HG02840 (cell line): ENCODE measurements around the gene ST6GALNAC6.

Experiments
- ATAC-seq: cut with Tn5 transposase; IDR thresholded peaks from one replicate; pipeline ENCODE4 v1.9.1; 2021; ENCODE audit warnings: mild to moderate bottlenecking, moderate library complexity, moderate number of reproducible peaks; ENCODE audit not compliant: unreplicated experiment, low FRiP score

ST6GALNAC6 gene

DNA sequence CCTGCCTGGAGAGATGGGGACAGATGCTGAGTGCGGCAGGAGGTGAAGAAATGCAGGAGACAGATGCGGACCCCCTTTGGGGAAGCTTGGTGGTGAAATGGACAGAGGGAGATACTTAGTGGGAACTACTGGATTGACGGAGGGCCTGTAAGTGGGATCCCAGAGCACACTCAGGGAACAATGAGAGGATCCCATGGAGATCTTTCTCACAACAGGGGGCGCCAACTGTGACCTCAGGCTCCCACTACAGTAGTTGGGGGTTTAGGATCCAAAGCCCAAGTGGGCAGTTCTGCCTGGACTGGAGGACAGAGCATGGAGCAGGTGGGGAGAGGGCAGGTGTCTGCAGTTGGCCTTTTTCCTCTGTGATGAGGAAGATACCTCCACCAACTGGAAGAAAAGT is 34.8 kb upstream of the ST6GALNAC6 start:
- no peak for ATAC-seq

DNA sequence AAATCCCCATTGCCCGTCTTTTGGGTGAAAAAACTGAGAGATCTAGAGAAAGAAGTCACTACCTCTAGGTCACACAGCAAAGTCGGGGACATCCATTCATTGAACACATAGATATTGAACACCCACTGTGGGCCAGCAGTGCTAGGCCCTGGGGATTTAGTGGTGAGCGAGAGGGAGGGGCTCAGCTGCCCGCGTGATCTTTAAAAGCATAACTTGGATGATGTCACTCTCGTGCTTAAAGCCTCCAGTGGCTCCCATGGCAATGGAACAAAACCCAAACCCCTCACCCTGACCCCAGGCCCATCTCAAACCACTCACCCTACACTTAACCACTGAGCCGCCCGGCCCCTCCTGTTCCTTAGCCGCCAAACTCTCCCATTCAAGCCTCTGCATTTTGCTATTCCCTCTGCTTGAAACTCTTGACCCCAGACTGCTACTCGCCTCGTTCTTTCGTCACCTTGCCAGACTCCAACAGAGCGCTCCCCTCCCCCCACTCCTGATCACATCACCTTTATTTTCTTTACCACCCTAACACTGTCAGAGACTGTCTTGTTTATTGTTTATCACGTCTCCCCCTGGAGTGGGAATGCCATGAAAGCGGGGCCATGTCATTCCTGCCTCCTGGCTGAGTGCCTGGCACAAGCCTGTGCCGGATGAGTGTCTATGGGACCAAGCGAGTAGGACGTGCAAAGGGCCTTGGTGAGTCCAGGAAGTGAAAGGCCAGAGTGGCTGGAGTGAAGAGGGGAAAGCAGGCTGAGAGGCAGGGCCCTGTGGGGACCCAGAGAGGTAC is 31.9 kb upstream of the ST6GALNAC6 start:
- ATAC-seq, result no peak

DNA sequence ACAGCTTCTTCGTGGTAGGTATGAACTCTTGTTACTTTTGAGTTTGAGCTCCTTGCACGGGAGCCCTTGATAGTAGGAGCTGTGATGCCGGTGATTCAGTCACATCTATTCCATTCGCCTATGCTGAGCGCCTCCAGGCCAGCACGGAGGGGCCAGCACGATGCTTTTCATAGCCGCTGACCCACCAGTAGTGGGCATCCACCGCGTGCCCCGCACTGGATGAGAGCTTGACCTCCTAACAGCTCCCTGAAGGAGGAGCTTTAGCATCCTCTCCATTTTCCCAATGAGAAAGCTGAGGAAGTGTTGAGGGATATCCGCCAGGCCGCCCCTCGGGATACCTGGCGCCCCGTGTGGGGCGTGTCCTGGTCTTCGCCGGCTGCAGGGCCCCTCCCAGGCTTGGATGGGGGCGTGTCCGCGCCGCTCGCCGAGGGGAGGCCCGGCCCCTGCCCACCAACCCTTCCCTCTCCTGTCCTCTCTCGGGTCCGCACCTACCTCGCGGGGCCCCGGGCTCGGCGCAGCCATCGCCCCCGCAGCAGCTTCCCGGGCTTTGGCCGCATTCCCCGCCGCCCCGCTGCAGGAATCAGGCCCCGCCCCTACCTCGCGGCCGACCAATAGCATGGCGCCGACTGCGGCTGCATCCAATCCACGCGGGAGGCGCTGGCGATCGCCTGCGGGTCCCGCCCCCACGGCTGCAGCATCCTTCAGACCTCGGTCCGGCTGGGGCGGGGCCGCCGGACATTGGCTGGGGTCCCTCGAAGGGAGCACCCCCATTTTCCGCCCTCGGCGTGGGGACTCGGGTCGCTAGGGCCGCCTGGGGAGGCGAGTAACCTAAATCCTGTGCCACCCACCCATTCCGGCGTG is 31.1 kb upstream of the ST6GALNAC6 start, which contains the start of gene PIP5KL1:
TSS of gene PIP5KL1 (minus strand) at position 547 of the 861 bp plus-strand sequence. CDS start at position 522, 25 bp downstream.
- peak; percentile 72 for ATAC-seq

DNA sequence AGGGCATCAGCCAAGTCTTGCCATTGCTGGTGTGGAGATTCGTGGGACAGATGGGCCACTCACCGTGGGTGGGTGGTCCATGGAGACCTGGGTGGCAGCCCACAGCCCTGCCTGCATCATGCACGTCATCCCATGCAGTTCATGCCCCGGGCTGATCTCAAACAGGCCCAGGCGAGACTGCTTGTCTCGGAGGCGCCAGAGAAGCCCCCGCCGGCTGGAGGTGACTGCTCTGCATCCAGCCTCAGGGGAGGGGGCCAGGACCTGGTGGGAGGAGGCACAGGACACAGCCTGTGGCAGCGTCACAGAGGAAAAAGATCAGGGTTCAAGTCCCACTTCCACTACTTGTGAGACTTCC is 30.2 kb upstream of the ST6GALNAC6 start:
- no peak for ATAC-seq

DNA sequence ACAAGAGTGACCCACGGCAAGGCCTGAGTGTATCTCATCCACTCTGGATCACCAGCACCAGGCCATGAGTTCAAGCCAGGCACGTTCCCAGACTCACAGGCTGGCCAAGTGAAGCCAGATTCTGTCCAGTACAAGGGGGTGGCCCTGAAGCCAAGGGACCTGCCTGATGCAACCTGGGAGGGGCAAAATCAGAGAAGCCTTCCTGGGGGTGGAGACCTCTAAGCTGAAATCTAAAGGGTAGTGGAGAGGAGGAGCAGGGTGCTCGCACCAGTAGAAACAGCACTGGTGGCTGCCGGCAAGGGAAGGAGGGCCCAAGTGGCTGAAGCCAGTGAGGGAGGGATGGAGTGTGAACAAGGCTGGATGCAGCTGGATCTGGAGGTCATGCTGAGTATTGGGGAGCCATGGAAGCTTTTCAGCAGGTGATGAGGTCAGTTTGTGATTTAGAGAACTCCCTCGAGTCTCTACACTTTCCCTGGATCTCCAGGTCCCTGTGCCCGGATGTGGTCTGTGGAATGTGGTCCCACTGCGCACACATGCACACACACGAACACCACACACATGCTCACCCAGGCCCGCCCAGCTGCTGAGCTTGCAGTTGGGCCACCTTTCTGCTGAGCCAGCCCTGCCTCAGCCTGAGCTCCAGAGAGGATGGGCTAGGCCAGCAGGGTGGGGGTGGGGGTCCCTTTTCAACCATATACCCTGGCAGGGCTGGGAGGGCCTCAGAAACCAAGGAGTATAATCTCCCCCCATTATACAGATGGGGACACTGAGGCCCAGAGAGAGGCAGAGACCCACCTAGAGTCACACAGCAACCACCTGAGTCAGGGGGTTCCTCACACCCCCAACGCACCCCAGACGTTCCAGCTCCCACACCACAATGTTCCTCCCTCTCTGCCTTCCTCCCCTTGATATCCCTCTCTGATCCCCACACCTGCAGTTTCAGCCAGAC is 29.5 kb upstream of the ST6GALNAC6 start:
- ATAC-seq, result no peak

DNA sequence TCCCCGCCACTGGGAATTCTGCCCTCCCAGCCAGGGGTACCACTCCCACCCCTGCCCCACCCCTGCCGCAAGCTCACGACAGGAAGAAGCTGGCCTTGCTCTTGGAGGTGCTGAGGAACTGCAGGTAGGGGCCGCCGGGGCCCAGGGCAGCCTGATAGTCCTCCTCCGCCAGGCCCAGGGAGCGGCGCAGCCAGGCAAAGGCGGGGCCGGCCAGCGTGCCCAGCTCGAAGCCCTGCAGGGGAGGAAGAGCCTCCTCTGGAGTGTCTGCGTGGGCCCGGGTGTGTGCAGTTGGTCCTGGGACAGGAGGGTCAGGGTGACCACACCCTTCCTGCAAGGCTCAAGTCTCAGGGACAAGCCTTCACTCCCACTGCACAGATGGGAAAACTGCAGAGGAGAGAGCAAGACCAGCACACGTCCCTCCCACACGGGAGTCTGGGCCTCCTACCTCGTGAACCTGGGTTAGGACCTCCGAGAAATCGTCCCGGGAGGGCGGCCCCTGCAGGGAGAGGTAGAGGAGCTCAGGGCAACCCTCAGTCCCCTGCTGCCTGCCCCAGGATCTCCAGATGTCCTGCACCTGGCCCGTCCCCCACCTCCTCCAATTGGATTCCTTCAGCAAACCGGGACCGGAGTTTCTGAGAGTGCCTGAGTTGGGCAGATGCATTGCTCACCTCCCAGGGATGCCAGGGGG is 28.7 kb upstream of the ST6GALNAC6 start:
- ATAC-seq, result no peak

DNA sequence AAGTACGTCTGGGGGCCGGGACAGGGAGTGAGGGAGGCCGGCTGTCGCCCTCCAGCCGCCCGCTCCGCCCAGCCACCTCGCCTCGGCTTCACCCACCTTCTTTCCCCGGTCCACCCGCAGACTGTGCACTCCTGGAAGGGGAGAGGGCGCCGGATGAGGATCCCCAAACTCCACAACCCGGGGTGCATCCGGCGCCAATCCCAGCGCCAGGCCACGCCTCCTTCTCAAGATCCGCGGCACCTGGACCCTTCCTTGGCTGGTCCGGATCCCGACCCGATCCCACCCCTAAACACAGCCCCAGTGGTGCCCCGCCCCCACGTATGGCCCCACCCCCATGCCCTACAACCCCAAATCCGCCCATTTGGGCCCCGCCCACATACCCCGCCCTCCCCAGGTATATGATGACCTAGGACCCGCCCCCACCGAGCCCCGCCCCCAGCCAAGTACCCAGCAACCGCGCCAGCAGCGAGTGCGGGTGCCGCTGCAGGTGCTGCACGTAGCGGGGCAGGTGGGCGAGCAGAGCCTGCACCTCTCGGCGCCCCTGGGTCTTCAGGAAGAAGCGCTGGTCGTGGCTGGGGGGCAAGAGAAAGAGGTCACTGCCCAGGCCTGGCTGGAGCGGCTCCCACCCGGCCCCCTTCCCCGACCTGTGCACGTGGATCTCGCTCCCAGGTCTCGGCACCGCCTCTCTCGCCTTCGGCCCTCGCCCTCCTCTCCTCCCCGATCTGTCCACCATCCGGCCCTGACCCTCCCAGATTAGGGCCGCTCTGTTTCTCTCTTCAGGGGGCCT is 28.0 kb upstream of the ST6GALNAC6 start:
- no peak for ATAC-seq

DNA sequence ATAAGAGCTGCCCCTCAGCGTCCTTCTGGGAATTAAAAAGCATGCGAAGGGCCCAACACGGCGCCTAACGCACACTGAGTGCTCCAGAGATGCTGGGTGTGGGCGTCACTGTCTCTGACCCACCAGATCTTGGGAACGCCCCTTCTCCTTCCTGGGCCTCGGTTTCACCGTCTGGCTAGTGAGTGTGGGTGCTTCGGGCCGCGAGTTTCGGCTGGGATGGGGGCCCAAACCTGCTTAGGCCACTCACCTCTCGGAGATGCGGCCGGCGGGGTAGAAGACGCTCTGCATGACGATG is 27.4 kb upstream of the ST6GALNAC6 start:
- ATAC-seq, result no peak

DNA sequence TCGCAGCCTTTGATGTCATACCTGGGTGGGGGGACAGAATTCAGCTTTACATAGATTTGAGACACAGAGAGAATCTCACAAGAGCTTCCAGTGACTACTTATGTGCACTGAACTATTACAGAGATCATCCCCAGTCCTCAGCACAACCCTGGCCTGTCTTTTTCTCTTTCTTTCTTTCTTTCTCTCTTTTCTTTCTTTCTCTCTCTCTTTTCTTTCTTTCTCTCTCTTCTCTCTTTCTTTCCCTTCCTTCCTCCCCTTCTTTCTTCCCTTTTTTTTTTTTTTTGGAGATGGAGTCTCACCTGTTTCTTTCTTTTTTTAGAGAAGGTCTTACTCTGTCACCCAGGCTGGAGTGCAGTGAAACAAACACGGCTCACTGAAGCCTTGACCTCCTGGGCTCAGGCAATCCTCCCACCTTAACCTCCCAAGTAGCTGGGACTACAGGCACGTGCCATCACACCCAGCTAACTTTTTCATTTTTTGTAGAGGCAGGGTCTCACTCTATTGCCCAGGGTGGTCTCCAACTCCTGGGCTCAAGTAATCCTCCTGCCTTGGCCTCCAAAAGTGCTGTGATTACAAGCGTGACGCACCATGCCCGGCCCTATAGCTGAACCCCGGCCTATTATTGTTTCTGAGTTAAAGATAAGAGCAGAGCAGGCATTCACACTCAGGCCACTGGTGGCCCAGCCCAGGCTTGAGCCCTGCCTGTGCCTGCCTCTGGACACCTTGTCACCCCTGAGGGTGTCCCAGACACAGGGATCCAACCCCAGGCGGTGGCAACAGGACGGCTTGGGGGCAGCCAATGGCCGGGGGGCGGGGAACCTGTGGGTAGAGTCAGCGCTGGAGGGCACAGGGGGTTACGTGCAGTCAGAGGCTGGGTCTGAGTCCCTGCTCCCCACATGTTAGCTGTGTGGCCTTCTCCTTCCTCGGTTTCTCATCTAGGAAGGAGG is 26.8 kb upstream of the ST6GALNAC6 start:
- ATAC-seq, result no peak

DNA sequence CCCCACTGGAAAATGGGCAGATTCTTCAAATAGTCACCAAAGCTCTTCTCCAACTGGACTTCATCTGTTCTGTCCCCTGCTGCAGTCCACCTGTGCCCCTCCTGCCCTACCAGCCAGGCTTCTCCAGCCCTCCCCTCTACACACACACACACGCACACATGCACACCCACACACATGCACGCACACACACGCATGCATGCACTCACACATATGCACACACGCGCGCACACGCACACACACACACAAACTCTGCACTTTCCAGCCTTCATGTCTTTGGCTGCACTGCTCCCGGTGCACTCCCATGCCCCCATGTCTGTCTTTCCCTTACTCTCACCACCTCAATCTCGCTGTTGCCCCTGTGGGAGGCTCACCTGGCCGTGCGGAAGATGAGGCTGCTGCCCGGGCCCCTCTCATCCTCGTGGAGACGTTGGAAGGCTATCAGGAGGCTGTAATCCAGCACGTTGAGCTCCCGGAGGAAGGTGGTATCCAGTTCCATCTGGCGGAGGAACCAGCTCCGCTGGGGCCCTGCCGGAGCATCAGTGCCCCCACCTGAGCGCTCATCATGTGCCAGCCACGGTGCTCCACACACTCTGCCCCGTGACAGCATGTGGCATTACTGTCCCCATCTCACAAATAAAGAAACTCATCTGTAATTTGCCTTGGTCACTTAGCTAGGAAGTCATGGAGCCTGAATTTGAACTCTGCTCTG is 25.5 kb upstream of the ST6GALNAC6 start:
- ATAC-seq, result no peak

DNA sequence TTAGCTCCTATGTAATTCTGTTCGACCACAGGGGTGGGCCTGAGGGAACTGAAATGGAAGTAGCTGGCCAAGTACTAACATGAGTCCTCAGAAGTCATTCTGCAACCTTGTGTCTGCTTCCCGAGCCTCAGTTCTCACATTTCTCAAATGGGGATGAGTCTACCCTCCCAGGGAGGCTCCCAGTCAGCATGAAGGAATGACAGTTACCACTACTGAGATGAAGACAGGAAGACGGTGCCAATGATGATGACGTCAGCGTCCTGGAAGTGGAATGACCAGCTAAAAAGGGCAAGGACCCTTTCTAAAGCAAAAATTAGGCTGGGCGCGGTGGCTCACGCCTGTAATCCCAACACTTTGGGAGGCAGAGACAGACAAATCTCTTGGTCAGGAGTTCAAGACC is 24.4 kb upstream of the ST6GALNAC6 start:
- no peak for ATAC-seq

DNA sequence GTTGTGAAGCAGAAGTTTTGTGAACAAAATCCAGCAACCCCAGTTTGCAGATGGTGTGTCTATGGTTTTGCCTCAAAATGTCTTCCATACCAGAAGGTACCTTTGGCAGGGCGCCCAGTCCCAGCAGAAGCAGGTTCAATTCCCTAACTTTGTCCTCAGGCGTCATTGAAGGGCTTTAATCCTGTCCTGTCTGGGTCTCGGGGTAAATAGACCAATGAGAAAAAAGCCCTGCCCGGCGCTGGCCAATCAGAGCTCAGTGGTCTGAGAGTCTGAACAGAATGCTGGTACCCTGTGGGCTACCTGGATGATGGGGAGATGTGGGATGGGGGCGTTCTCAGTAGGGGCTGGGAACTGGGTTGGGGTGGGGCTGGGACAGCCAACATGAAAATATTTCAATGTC is 23.6 kb upstream of the ST6GALNAC6 start:
- no peak for ATAC-seq

DNA sequence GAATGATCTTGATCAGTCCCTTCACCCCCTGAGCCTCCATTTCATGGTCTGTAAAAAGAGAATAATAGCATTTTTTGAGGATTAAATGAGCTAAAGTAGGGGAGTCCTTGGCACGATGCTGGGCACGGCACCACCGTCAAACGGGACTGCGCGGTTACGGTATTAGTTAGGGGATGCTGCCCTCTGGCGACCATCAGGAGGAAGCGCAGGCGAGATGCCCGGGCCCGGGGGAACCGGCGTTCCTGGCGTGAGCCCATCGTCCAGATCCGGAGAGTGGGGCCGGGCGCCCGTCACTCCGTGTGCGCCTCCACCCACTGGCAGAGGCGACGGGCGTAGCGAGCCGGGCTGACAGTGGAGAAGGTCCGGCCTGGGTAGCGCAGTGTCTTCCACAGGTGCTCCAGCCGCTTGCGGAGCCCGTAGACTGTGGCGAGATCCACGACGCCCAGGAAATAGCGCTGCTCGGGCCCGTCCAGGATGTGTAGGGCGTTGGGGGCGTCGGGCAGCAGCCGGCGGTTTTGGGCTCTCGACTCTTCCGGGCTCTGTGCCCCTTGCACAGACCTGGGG is 22.2 kb upstream of the ST6GALNAC6 start:
- no peak for ATAC-seq

DNA sequence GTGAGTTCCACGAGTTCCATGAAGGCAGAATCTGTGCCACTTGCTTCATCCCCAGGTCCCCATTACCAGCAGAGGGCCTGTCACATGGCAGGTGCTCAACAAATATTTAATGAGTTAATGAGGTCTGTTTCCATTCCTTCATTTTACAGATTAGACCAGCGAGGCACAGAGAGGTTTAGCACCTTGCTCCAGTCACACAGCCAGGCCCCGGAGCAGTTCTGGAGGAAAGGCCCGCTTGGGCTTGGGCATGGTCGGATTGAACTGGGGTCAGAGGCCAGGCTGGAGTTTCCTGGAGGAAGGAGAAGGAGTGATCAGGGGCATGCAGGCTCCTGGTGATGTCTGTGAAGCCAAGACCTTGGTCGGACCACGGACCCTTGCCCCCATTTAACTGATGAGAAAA is 21.4 kb upstream of the ST6GALNAC6 start:
- no peak for ATAC-seq

DNA sequence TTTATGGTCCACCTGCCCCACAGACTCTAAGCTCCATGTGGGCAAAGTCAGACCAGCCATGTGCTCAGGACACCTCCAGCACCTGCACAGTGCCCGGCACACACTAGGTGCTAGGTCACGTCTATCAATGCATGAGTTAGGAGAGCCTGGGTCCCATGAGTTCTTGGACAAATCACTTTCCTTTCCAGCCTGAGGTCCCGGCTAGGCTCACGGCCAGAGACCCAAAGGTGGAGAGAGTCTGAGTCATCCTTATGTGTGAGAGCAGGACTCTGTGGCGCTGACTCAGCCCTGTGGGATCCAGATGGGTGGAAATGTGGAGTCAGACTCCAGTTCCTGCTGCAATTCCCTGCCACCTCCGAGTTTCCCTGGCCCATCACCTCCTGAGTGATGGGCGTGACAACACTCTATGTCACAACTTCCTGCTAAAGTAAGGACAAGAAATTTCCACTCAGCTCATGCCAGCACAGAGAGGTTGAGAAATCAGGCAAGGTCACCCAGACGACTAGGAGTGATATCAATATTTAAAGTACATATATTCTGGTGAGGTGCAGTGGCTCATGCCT is 19.9 kb upstream of the ST6GALNAC6 start:
- ATAC-seq, result no peak

DNA sequence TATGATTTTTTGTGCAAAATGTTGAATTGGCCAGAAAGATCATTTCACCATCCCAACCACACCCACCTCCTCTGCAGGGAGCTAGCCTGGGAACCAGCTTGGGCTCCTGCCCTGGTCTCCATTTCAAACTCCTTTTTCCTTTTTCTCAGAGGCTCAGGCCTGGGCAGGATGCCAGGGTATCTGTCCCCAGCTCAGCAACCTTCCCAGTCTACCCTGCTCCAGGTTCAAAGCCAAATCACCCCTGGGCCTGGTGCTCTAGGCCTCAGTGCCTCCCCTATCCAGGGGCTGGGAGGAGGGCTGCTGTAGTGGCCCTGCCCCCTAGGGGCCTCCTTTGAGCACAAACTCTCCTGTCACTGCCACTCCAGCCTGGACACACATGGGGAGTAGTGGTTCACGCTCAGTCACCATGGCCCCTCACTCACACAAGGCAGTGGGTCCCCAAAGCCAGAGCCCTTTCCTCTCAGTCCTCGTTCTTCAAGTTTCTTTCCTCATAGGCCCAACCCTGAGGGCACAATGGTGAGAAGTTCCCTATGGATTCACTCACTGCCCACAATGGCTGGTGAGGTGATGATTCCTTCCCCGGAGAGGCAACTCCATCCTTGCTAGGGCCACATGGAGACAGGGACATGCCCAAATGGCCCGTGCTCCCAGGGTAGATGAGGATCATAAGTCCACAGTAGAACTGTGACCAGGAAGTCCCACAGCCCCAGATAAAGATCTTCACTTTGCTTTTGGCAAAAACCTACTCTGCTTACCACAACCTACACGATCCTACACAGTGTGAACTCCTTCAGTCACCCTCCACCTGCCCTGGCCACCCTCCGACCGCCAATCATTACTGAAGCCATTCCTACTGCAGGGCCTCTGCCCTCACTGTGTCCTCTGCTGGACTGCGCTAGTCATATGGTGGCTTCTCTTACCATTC is 19.0 kb upstream of the ST6GALNAC6 start:
- no peak for ATAC-seq
